A673 (cell line): ENCODE measurements around the gene PRICKLE3. TPM values are rescaled to one million over a fixed set of nuclear protein-coding genes. Genes with fewer than 3 reads are reported as not detected.

Experiments
- BruUV-seq: library from RNA; stranded (reverse); fragments of 400-500 nt; replicated peaks from 2 replicates; lab custom pipeline; 2021; lab: Mats Ljungman, UMichigan
- CTCF ChIA-PET: fragments of 300-600 bp; sonication (Branson Sonifier 250); formaldehyde crosslinking; loops from one replicate; lab custom pipeline; 2022; ENCODE audit warnings: antibody characterized with exemption; lab: Charles Lee
- POLR2A ChIA-PET: fragments of 300-600 bp; sonication (Branson Sonifier 250); formaldehyde crosslinking; loops from one replicate; lab custom pipeline; 2022; ENCODE audit warnings: antibody characterized with exemption; ENCODE audit not compliant: low non-redundant PET; lab: Charles Lee
- DNase-seq: peaks from one replicate; pipeline ENCODE4 v3.0.0-alpha.2; 2015; ENCODE audit warnings: low spot score
- H3K27ac ChIP-seq: fragments of 200-600 bp; sonication (generic); 2 replicates; pipeline ENCODE4 v1.5.1; 2016; ENCODE audit warnings: mixed run types, low read depth, mild to moderate bottlenecking, mixed read lengths, antibody characterized with exemption, low read length; ENCODE audit not compliant: poor library complexity, severe bottlenecking
- H3K27me3 ChIP-seq: fragments of 200-600 bp; sonication (generic); replicated peaks from 2 replicates; pipeline ENCODE4 v1.6.1; 2017; ENCODE audit warnings: mixed run types, low read depth, mild to moderate bottlenecking, mixed read lengths, antibody characterized with exemption, low read length; ENCODE audit not compliant: insufficient read depth, poor library complexity
- H3K36me3 ChIP-seq: fragments of 200-600 bp; sonication (generic); 2 replicates; pipeline ENCODE4 v1.6.1; 2016; ENCODE audit warnings: mixed run types, mild to moderate bottlenecking, mixed read lengths, antibody characterized with exemption, low read length; ENCODE audit not compliant: insufficient read depth, poor library complexity, severe bottlenecking
- H3K4me1 ChIP-seq: fragments of 200-600 bp; sonication (generic); 2 replicates; pipeline ENCODE4 v1.6.1; 2017; ENCODE audit warnings: mixed run types, mild to moderate bottlenecking, mixed read lengths, antibody characterized with exemption, low read length; ENCODE audit not compliant: insufficient read depth, poor library complexity, severe bottlenecking
- H3K4me3 ChIP-seq: fragments of 200-600 bp; sonication (generic); 2 replicates; pipeline ENCODE4 v1.5.1; 2016; ENCODE audit warnings: low read depth, mixed run types, mild to moderate bottlenecking, mixed read lengths, low read length; ENCODE audit not compliant: poor library complexity, severe bottlenecking
- H3K9me3 ChIP-seq: fragments of 200-600 bp; sonication (generic); 2 replicates; pipeline ENCODE4 v1.6.1; 2016; ENCODE audit warnings: mixed run types, low read depth, mild to moderate bottlenecking, mixed read lengths, antibody characterized with exemption, low read length; ENCODE audit not compliant: poor library complexity, severe bottlenecking
- EZH2 ChIP-seq: fragments of 200-600 bp; sonication (generic); IDR thresholded peaks from 2 replicates; pipeline ENCODE4 v1.6.1; 2017; ENCODE audit warnings: borderline replicate concordance, low read depth, mild to moderate bottlenecking, mixed read lengths, antibody characterized with exemption, low read length; ENCODE audit not compliant: poor library complexity, severe bottlenecking
- intact Hi-C: fragments of 100-400 bp; cut with micrococcal nuclease; formaldehyde crosslinking; loops from one replicate; pipeline ENCODE4 v1.10.0; 2022; ENCODE audit not compliant: unreplicated experiment
- total RNA-seq: library from RNA; stranded (reverse); gene quantifications from 2 replicates; pipeline ENCODE4 v1.2.3, GENCODE V29; 2021
- TF ChIP-seq, protein P1 (sequence below): fragments of 300-800, 200-600 bp; sonication (generic); conservative IDR thresholded peaks from 2 replicates; pipeline ENCODE4 v1.5.1; 2017; ENCODE audit warnings: low read depth, mild to moderate bottlenecking, antibody characterized with exemption, low read length, moderate library complexity, mixed read lengths

PRICKLE3 gene
- total RNA-seq, 1 experiment from 2014 or later = 4.8 TPM

- Histone ChIP-seq H3K27me3 (no peaks in the 10 kb centered on the region), H3K4me1 (no peaks in the 10 kb centered on the region), H3K27ac (no peak overlapping the region), H3K4me3 (no peak overlapping the region), H3K9me3 (no peaks in the 10 kb centered on the region), H3K36me3 (no peaks in the 10 kb centered on the region)
- POLR2A ChIA-PET = no interaction called here
- no peak for TF ChIP-seq EZH2
- TF ChIP-seq, protein P1, sequence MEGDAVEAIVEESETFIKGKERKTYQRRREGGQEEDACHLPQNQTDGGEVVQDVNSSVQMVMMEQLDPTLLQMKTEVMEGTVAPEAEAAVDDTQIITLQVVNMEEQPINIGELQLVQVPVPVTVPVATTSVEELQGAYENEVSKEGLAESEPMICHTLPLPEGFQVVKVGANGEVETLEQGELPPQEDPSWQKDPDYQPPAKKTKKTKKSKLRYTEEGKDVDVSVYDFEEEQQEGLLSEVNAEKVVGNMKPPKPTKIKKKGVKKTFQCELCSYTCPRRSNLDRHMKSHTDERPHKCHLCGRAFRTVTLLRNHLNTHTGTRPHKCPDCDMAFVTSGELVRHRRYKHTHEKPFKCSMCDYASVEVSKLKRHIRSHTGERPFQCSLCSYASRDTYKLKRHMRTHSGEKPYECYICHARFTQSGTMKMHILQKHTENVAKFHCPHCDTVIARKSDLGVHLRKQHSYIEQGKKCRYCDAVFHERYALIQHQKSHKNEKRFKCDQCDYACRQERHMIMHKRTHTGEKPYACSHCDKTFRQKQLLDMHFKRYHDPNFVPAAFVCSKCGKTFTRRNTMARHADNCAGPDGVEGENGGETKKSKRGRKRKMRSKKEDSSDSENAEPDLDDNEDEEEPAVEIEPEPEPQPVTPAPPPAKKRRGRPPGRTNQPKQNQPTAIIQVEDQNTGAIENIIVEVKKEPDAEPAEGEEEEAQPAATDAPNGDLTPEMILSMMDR = no peak
- intact Hi-C loops = no loop called here
- no TSS peak for BruUV-seq
- no peak for DNase-seq
- CTCF ChIA-PET = no interaction called here
Measured at GRCh38 chrX:49212209-49212608, 26.0 kb upstream of the PRICKLE3 start.

DNA sequence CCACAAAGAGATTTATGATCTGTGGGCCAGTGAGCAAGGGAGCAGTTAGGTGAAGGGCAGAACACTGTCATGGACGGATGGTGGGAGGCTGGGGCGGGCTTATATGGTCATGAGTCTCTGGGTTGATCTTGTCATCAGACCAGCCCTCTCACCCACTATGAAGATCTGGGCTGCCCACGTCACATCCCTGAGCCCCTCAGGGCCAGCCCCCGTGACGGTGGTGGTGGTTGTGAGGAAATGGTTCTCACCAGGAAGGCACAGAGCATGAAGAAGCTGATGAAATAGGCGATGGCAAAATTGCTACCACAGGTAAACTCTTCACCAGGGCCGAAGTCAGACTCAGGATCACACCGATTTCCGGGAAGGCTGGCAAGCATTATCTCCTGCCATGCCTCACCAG is 24.9 kb upstream of the PRICKLE3 start:
- intact Hi-C loops = no loop called here
- no peak overlapping the region for H3K27ac ChIP-seq
- H3K4me1 ChIP-seq = no peaks in the 10 kb centered on the region
- TF ChIP-seq, protein P1 = no peak
- no peak for TF ChIP-seq EZH2
- H3K9me3 ChIP-seq = no peaks in the 10 kb centered on the region
- H3K36me3 ChIP-seq = no peaks in the 10 kb centered on the region
- no peak overlapping the region for H3K4me3 ChIP-seq
- BruUV-seq = no TSS peak
- ChIA-PET CTCF (no interaction called here), POLR2A (no interaction called here)
- no peak for DNase-seq
- no peaks in the 10 kb centered on the region for H3K27me3 ChIP-seq

- ChIA-PET POLR2A (no interaction called here), CTCF (no interaction called here)
- no peaks in the 10 kb centered on the region for H3K36me3 ChIP-seq
- H3K4me1 ChIP-seq = no peaks in the 10 kb centered on the region
- no peak overlapping the region for H3K27ac ChIP-seq
- DNase-seq = no peak
- TF ChIP-seq, protein P1 = no peak
- no peak for TF ChIP-seq EZH2
- no peaks in the 10 kb centered on the region for H3K9me3 ChIP-seq
- BruUV-seq = no TSS peak
- no peaks in the 10 kb centered on the region for H3K27me3 ChIP-seq
- H3K4me3 ChIP-seq = no peak overlapping the region
- intact Hi-C loops = no loop called here
Measured at GRCh38 chrX:49210406-49210805, 24.2 kb upstream of the PRICKLE3 start.
